Stimulated activated CD4-positive, alpha-beta T cell treated with anti-CD3 and anti-CD28 coated beads, Interleukin-12 subunit alpha, Interleukin-12 subunit beta, amount 100 ng/mL, for 24 hours (primary cell): ENCODE measurements around the gene TNS1.

Experiments used
- DNase-seq, 2 experiments: peaks; one replicate each; pipeline ENCODE4 v3.0.0-alpha.2; 2020; ENCODE audit warnings: low read depth in 2 of 2

TNS1 gene

DNA sequence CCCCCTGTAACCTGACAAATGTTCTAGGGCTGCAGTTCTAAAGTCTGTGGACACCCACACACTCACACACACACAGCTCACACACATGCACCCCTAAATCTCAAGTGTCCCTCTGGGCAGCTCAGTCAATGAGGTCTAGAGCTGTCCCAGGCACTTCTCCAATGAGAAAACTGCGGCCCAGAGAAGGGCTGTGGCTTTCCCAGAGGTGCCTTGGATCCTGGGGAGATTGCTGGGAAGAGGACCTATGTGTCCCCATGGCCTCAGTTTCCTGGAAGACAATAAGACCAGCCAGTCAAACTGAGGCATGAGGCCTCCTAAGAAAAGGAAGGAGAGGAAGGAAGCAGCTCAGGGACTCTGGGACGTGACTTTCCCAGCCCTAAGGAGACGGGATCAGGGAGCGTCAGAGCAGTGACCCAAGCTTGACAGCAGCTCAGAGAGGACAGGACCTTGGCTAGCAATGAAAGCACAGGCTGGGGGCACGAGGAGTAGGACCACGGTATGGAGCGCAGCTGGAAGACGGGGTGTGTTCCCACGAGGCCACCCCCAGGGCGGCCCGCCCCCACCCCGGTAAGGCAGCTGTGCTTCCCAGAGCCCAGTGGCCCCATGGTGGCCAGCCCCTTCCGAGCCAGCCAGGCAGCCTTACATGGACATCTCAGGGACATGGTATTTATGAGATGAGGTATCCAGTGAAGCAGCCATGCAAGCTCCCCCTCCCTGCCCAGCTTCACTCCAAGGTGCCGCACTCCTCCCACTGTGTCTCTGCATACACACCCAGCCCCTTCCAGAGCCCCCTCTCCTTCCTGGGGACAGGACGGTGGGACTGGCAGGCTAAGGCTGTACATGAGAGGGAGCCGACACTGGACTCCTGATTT lies 46.0 kb downstream of the TNS1 start:
- no peak for DNase-seq

DNA sequence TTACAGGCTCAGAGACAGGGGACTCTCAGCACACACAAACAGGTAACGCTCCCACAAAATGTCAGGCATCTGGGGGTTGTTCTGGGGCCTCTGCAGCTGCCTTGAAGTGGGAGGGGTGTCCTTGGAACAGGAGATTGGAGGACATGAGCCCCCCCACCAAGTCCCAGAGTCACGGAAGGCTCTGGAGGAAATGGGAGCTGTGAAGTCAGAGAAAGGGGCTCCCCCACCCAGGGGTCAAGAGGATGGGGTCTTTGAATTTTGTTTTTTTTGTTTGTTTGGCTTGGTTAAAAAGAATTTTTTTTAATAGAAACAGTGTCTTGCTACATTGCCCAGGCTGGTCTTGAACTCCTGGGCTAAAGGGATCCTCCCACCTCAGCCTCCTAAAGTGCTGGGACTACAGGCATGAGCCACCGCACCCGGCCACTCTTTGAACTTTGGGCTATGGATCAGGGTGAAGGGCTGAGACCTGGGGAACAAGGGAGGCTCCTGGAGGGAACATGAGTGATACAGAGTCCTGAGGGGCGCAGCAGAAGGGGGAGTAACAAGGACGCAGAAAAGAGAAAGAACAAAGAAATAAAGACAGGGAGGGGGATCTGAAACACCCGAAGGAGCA lies 46.8 kb downstream of the TNS1 start:
- DNase-seq = no peak

DNA sequence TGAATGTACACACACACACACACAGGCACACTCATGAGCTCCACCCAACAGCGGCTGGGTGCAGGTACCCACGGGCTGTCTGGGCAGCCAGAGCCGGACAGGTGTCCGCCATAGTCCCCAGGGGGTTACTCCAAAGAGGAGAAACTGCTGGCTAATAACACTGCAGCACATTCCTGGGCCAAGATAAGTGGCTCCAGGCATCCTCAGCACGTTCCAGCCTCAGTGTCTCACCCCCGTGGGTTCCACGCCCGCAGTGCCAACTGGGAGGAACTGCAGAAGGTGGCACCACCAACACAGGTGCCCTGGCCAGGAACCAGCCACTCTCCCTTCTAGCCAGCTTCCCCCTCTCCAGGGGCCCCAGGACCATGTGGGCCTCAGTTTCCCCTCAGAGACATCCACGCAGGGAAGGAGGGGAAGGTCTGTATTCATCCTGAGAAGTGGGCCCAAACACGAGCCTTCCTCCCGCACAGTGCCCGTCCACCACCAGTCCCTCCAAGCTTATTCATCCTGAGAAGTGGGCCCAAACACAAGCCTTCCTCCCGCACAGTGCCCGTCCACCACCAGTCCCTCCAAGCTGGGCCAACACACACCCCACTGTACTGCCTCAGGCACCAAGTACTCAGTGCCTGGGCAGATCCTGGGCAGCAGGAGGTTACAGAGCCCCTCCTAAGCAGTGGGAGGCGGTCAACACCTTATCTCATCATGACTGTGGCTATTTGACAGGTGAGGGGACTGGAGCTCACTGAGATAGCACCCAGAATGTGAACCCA lies 47.6 kb downstream of the TNS1 start:
- DNase-seq = no peak

DNA sequence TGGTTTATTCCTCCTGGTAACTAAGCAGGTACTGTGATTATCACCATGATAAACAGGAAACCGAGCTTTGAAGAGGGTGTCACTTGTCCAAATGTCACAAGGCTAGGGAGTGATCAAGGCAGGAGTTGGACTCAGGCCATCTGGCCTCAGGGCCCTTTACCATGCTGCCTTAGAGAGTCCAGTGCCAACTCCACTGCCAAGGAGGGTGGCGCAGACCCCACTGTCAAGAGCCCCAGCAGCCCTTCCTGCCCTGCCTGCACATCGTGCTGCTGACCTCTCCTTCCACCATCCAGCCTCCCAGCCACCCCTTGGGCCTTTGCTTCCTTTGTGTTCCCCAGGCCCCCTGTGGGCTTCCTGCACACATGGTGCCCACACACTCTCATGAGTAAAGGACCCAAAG lies 48.3 kb downstream of the TNS1 start:
- no peak for DNase-seq

DNA sequence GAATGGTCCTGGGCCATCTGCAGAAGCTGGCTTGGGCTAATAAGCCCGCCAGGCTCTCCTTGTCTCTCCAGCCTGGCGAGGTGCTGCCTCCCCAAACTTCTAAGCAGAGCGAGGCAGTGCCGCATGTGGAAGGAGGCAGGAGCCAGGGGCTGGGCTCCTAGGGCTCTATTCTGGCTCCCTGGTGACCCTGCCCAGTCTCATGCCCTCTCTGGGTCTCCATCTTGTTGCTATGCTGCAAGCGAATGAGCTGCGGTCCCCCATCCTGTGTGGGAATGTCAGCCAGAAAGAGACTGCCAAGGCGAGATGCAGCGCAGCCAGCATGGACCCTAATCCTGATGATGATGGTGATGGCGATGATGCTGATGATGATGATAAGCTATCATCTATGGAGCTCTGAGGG lies 48.7 kb downstream of the TNS1 start:
- no peak for DNase-seq

DNA sequence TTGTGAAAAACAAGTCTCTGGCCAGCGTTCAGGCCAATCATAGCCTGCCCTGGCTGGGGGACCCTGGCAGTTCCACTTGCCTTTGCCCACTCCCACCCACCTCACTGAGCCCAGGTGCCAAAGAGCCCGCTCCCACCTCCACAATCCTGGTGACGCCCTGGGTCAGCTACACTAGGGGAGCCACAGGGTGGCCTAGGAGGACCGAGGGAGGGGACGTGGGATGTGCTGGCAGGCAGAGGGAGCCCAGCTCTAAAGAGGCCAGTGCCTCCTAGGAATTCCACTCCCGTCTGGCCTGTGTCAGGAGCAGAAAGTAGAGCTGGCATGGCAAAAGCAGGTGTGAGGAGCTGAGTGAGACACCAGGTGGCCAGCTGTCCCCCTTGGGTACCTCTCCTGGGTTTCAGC lies 49.3 kb downstream of the TNS1 start:
- DNase-seq = no peak

DNA sequence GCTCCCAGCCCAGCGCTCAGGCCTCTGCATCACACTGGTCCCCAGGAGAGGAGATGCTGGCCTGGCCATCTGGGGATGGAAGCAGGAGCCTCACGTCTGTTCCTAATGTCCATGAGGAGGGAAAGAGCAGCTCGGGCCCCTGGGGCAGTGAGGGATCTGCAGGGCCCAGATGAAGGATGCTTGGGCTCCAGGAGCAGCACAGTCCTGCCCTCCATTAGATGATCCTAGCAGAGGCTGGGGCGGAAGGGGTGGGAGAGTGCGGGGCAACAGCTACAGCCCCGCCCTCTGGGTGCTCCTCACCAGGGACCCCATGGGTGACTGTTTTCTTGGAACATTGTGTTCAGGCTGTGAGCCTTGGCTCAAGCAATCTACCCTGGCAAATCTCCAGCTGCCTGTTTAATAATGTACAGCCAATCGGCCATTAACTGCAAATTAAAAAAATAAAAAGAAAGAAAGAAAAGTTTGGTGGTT lies 49.7 kb downstream of the TNS1 start:
- no peak for DNase-seq

DNA sequence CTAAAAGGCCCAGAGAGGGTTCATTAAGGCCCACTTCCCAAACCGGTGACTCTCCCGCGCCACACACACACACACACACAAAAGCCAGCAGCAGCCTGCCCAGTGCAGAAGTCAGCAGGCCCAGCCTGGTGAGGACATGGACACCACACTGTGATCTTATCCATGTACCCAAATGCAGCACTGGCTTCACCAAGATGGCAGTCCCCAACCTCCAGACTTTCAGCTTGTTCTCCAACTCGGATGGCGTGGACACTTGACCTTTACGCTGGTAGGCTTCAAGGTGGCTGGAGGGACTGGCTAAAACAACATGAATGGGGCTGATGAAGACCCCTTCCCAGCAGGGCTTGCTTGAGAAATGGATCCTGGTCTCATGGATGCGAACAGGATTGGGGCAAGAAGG lies 50.4 kb downstream of the TNS1 start:
- DNase-seq = no peak

DNA sequence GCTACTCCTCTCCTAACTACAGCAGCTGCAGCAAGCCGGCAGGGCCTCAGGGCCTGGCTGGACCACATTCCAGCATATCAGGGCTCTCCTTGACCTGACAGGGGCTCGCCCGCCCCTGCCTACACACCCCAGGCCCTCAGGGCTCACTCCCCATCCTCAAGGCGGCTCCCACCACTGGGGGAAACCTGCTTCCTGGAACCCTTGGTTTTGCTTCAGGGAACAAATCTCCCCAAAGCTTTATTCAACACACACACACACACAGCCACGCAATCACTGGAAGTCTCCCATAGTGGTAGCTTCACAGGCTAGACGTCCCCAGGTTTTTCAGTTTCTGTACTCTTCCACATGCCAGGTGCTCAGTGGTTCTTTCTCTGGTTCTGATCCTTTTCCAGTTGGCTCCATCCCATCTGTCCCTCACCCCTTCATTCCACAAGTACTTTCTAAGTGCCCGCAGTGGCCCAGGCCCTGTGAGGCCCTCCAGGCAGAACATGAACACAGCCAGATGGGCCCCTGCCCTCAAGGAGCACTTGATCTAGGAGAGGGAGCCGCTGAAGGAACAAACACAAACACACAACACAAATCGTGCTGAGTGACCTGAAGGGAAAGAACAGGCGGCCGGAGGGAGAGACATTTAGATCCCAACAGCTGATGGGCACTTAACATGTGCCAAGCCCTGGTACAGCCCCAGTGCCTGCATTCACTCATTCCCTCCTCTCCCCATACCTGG lies 51.1 kb downstream of the TNS1 start:
- DNase-seq = no peak

DNA sequence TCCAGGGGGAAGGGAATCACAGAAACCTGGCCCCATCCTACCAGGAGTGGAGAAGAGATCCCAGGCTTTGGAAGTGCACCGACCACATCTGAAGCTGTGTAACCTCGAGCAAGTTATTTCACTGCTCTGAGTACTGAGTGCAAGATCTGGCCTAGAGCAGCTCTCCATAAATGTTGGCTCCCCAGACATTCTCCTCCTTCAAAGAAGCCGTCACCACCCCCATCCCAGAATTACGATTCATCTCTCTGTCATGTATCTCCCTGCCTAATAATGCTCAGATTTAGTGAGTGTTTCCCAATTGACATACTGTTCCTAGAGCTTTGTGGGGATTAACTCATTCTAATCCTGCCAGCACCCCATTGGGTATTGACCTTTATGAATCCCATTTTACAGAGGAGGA lies 51.7 kb downstream of the TNS1 start:
- no peak for DNase-seq

DNA sequence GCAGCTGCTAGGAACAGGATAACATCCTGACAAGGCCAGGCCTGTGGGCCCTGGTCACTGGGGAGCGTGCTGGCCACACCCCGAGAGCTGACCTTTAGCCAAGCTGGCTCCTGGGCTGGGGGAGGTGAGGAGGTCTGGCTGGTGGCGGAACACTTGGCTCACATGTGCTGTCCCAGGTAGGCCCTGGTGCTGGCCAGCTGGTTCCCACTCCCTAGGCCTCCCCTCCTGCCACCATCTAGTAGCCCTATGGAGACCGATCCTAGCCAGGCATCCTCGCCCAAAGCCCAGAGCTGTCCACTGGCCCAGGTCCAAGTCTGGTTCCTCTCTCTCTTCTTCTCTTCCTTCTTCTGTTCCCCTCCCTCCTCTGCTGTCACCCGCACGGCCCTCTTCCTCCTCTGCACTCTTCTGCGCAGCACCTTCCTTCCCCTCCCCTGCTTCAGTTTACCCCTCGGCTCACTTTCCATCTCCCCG lies 52.4 kb downstream of the TNS1 start:
- DNase-seq = no peak

DNA sequence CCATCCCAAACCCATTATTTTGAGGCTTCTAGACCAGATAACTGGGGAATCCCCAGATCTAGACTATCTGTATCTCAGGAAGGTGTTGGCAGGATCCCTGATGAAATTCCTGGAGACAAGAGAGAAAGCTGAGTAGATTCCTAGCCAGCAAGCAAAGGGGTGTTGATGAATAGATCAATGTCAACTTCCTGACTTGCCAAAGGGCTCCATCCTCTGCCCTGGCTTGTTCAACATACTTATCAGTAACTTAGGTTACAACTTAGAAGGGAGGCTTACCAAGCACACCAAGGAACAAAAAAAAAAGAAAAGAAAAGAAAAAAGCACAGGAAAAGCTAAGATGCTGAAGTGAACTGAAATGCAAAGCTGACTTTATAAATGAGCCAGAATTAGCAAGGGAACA lies 53.3 kb downstream of the TNS1 start:
- no peak for DNase-seq

DNA sequence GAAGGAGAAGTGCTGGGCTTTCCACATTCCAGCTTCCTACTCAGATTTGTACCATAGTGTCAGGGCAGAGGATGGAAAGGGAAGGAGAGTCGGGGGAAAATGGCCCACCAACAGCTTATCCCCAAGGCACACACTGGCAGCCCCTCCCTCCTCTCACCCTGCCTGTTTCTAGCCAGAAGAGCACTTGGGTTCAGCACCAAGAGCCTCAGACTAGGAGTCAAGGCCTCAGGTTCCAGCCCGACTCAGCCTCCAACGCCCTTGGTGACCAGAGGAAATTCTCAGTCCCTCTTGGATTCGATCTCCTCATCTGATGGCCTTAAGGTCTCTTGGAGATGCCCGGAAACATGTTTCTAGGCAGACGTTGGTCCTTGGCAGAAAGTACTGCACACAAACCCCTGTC lies 53.9 kb downstream of the TNS1 start:
- DNase-seq = no peak

DNA sequence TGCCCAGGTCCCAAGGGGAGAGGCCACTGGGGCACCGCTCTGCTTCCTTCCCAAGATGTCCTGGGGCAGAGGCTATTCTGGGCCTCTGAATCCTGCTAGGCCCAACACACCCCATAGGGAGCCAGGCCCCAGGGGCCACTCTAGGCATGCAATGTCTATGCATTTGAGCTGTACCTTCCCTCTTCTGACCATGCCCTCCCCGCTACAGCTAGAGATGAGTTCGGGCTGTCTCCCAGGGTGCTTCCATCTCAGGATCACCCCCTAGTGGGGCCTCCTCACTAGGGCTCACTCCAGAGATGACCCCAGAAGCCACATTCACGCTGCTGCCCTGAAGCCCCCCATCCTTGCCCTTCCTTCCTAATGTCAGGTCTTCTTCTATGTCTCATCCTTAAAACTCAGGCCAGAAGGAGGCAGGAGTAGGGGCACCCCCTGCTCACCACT lies 54.4 kb downstream of the TNS1 start:
- DNase-seq = no peak

DNA sequence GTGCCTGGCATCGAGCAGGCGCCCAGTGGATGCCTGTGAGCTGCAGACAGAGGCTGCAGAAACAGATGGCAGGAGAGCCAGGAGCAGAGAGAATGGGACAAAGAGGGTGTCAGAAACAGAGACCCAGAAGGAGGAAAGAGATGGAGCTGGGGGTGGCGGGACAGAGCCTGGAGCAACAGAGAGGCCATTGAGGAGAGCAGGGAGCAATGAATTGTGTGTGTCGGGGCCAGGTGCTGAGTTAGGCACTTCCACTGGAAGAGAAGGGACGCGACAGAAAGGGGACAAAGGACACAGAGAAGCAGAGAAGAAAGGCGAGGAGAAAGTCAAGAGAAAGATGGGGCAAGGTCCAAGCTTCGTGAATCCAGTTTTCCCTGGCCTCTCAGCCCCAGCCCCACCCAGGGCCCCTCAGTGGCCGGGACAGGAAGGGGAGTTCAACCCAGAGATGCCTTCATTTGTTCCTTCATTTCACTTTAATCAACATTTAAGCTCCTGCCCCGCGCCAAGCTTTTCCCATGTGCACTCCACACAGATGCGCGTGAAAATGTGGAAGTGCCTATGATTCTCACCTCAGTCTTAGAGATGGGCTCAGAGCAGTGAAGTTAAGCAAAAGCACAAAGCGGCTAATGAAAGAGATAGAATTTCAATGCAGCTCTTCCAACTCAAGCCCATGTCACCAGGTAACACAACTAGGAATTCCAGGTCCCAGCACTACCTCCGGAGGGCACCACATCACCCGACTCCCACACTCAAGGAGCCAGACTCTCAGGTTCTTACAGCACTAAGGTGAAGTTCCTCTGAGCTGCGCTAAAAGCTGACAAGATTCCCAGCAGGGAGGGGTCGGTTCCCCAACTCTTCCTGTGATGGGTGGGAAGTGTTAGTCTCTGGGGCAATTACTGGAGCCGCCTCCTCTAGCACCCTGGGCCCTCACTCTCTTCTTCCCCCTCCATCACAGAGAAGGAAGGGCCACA lies 55.1 kb downstream of the TNS1 start:
- DNase-seq = no peak

DNA sequence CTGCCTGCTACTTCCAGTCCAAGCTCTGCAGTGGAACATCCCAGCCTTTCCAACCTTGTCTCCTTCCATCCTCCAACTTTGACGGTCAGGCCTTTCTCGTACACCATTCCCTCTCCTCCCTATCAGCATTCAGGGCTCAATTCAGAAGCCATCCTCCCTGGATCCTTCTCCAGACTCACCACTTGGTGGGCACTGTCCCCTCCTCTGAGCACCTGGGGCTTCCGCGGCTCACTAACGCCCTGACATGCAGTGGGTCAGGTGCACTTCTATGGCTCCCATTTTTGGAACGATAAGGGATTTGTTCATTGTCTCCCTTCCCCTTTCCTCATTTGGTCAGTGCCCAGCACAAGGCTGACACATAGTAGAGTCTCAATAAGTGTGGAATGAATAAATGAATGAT lies 56.7 kb downstream of the TNS1 start:
- no peak for DNase-seq

DNA sequence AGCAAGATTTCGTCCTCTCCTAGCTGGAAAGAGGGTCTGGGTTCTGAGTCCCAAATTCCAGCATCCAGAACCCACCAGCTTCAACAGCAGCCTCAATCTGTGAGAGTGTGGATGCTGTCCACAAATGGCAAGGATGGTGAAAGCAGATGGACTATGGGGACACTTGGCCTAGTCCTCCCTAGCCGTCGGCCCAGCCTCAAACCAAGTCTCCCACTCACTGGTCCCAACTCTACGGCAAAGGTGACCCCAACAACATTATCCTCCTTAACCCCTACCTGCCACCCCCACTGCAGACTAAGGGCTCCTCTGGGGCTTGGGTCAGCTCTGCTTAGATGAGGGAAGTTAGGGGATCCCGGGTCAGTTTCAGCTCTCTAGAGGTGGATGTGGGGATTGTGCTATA lies 57.3 kb downstream of the TNS1 start:
- no peak for DNase-seq

DNA sequence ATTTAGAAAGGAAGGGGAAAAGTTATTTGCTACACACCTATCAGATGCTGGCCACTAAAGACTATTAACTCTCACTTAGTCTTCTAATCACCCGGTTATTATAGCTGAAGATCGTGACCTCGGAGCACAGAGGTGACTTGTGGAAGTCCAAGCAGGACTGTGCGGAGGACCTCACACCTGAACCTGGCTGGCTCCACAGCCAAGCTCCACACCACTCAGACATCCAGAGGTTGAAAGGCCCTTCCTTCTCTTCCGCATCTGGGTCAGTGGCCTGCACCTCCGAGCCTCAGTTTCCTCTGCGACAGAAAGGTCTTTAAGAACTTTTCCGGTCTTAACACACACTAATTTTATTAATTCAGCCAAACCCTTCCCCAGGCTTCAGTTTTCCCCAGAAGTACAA lies 57.9 kb downstream of the TNS1 start:
- no peak for DNase-seq

DNA sequence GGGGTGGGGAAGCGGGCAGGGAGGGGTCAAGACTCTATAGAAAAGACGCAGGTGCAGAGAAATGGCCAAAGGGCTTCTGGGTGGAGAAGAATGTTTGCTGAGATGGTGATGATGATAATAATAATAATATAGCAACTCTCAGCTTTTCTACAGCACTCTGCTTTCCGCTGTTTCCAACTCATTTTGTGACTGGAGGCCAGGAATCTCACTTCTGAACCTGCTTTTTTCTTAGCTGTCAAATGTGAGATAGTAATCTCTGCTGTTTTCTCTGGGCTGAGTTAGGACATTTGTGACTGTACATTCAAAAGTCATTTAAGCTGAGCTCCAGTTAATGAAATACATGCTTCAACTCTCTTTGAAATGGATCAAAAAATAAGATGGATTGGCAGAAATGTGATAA lies 58.4 kb downstream of the TNS1 start:
- no peak for DNase-seq

DNA sequence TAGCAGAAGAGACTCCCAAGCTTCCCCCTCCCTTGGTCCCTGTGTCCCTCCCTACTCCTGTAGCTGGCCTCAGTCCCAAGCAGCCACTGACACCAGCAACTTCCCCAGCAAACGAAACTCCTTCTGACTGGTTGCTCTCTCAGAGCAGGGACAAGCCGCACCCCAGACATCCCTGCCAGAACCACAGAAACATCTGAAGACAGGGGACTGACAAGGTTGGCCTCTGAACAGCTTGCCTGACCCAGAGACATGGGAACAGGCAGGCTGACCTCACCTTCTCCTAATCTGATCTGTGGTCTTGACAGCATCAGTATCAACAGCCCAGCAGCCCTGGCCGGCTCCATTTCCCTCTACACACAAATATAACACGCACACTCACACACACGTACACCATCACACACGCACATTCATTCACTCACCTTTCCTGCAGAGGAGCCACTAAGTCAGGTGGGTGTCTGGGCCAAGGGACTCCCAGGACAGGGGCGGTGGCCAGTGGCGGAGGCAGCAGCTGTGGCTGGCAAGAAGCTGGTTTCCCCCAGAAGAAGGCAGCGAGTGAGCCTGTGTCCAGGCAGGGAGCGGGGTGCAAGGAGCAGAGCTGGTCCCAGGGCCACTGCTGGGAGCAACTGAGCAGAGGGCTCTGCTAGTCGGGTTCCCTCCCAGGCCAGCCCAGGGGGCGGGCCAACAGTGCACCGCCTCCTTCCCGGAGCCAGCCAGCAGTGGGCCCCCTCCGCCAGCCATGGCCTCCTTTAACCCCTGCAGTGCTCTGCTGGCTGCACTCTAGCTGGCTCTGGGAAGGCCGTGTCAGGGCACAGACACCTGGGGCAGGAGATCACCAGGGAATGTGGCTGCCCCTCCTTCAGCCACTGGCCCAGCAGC lies 59.1 kb downstream of the TNS1 start:
- DNase-seq = no peak
